ENCODE data around the gene GFOD1.

- TF ChIP-seq CTCF (IDR thresholded peaks at IDR 0.05; ENCODE audit: low read depth, low read length, poor library complexity, severe bottlenecking) (no peak), EZH2phosphoT487 (IDR thresholded peaks at IDR 0.05; ENCODE audit: borderline replicate concordance, low read length) (no peak)
Measured at GRCh38 chr6:13474787-13475186, 12.6 kb downstream of the GFOD1 start.
